Prostate gland (tissue), 2 donors: ENCODE data around the gene DISP2. TPM values are rescaled to one million over a fixed set of nuclear protein-coding genes. Genes with fewer than 3 reads are reported as not detected.
A peak's percentile ranks its signal among the peaks of the same experiment; 100 is the strongest.

Experiments used
- DNase-seq: peaks from one replicate; pipeline ENCODE4 v3.0.0-alpha.2; 2019; ENCODE audit warnings: low spot score
- H3K27ac ChIP-seq, 2 donors: fragments of 200-600 bp; sonication (generic); 2 replicates each; pipeline ENCODE4 v1.5.1; 2017 to 2019
- H3K27me3 ChIP-seq: fragments of 200-600 bp; sonication (generic); replicated peaks from 2 replicates; pipeline ENCODE4 v1.5.1; 2019; ENCODE audit not compliant: insufficient read depth
- H3K36me3 ChIP-seq, 2 donors: fragments of 200-600 bp; sonication (generic); 1 replicate in 1 of 2; 2 replicates in 1 of 2; pipeline versions ENCODE4 v1.5.1 to v1.8.1; 2017 to 2019
- H3K4me1 ChIP-seq: fragments of 200-600 bp; sonication (generic); replicated peaks from 2 replicates; pipeline ENCODE4 v1.5.1; 2019
- H3K4me3 ChIP-seq, 2 donors: fragments of 200-600 bp; sonication (generic); 2 replicates each; pipeline ENCODE4 v1.5.1; 2017 to 2019
- H3K9me3 ChIP-seq: fragments of 200-600 bp; sonication (generic); 2 replicates; pipeline ENCODE4 v1.5.1; 2017
- CTCF ChIP-seq, 4 experiments: fragments of 200-600 bp in 2 of 4; fragments of 450-650 bp in 2 of 4; sonication (generic) in 2 of 4; IDR thresholded peaks; 1 replicate in 3 of 4; 2 replicates in 1 of 4; pipeline ENCODE4 v1.5.1; 2016 to 2019; ENCODE audit warnings: antibody characterized with exemption in 4 of 4, mild to moderate bottlenecking in 2 of 4, moderate library complexity in 2 of 4
- POLR2A ChIP-seq: fragments of 450-650 bp; IDR thresholded peaks from one replicate; pipeline ENCODE4 v1.6.1; 2016; ENCODE audit warnings: antibody characterized with exemption, mild to moderate bottlenecking
- POLR2AphosphoS5 ChIP-seq: sonication (generic); formaldehyde crosslinking; IDR thresholded peaks from one replicate; pipeline ENCODE4 v1.6.1; 2017; ENCODE audit warnings: antibody characterized with exemption
- WGBS: methylation state at CpG from one replicate; pipeline ENCODE4 v1.1.5; 2018; 5-methylcytosine and 5-hydroxymethylcytosine counted together
- intact Hi-C: fragments of 100-400 bp; cut with DNase I; formaldehyde crosslinking; loops from one replicate; pipeline ENCODE4 v1.14.2; 2022
- total RNA-seq, 2 donors: library from RNA; depleted of rRNA; stranded (reverse); fragments of >200 nt; gene quantifications; one replicate each; pipeline ENCODE4 v1.1.0, GENCODE V29; 2016

Gene DISP2
- total RNA-seq, 2 donors from 2014 or later = 0.27 to 1.6 TPM

- Histone ChIP-seq H3K27ac (peak overlapping the region in 1 of 2 donors; percentile 46), H3K27me3 (no peaks in the 10 kb centered on the region)
- intact Hi-C loops = loop anchor here (10.0 kb wide), 1 partner anchor 82 kb away; the partner anchor contains the start of gene ANKRD63
These were observed 8.7 kb downstream of the DISP2 start for GRCh38 chr15:40366457-40367370.

GRCh38 chr15:40367371-40367685 lies 9.3 kb downstream of the DISP2 start:
- H3K36me3 ChIP-seq = no peaks in the 10 kb centered on the region
- H3K27ac ChIP-seq = peak overlapping the region in 1 of 2 donors; percentile 46
- H3K4me1 ChIP-seq = peaks cover 5% of the 10 kb centered on the region
- H3K4me3 ChIP-seq = no peak overlapping the region
- DNase-seq = no peak
- TF ChIP-seq CTCF (IDR thresholded peaks at IDR 0.05) = no peak
- TF ChIP-seq POLR2AphosphoS5 = no peak
- TF ChIP-seq POLR2A = no peak
- intact Hi-C loops = loop anchor here (10.0 kb wide), 1 partner anchor 83 kb away; the partner anchor contains the start of gene ANKRD63
- 72% methylated on average over 5 of the region's 5 CpGs for WGBS
- H3K27me3 ChIP-seq = no peaks in the 10 kb centered on the region
- no peaks in the 10 kb centered on the region for H3K9me3 ChIP-seq

More at GRCh38 chr15:40366457-40367370, 8.7 kb downstream of the DISP2 start:
- Histone ChIP-seq H3K4me3 (no peak overlapping the region), H3K4me1 (peaks cover 5% of the 10 kb centered on the region), H3K9me3 (no peaks in the 10 kb centered on the region), H3K36me3 (no peaks in the 10 kb centered on the region)
- TF ChIP-seq POLR2AphosphoS5 = no peak
- no peak for TF ChIP-seq POLR2A
- no peak for TF ChIP-seq CTCF (IDR thresholded peaks at IDR 0.05)
- peak; percentile 63 for DNase-seq
- WGBS = 78% methylated on average over 14 of the region's 14 CpGs

GRCh38 chr15:40367686-40368611 lies 9.9 kb downstream of the DISP2 start:
- WGBS = 26% methylated on average over 37 of the region's 91 CpGs
- Histone ChIP-seq H3K4me1 (peaks cover 5% of the 10 kb centered on the region), H3K27ac (peak overlapping the region; percentile 46 to 48), H3K27me3 (no peaks in the 10 kb centered on the region), H3K9me3 (no peaks in the 10 kb centered on the region), H3K36me3 (no peaks in the 10 kb centered on the region), H3K4me3 (peak overlapping the region; percentile 18 to 21)
- intact Hi-C loops = loop anchor here (10.0 kb wide), 1 partner anchor 83 kb away; the partner anchor contains the start of gene ANKRD63
- no peak for TF ChIP-seq POLR2A
- TF ChIP-seq POLR2AphosphoS5 = peak; percentile 62
- TF ChIP-seq CTCF (IDR thresholded peaks at IDR 0.05) = peak; percentile 67 to 99 (median 86)
- peak; percentile 82 for DNase-seq

GRCh38 chr15:40368719-40369473 lies 10.9 kb downstream of the DISP2 start:
- no peak overlapping the region for H3K27ac ChIP-seq
- intact Hi-C loops = loop anchor here (10.0 kb wide), 1 partner anchor 84 kb away; the partner anchor contains the start of gene ANKRD63
- no peak for DNase-seq
- H3K27me3 ChIP-seq = no peaks in the 10 kb centered on the region
- no peak for TF ChIP-seq CTCF (IDR thresholded peaks at IDR 0.05)
- TF ChIP-seq POLR2A = no peak
- no peak for TF ChIP-seq POLR2AphosphoS5
- WGBS = 94% methylated on average over 24 of the region's 24 CpGs
- H3K4me1 ChIP-seq = peaks cover 5% of the 10 kb centered on the region
- H3K36me3 ChIP-seq = no peaks in the 10 kb centered on the region
- H3K9me3 ChIP-seq = no peaks in the 10 kb centered on the region
- H3K4me3 ChIP-seq = no peak overlapping the region
